8988T (cell line): ENCODE measurements around the gene CFDP1.

Experiments used
- DNase-seq: peaks from one replicate; pipeline ENCODE4 v3.0.0; 2011

The CFDP1 gene

GRCh38 chr16:75402159-75402820, 31.0 kb downstream of the CFDP1 start:
- DNase-seq = no peak

GRCh38 chr16:75401691-75402090, 31.6 kb downstream of the CFDP1 start:
- DNase-seq = no peak

- DNase-seq = no peak
Observed at GRCh38 chr16:75398333-75398732, 35.0 kb downstream of the CFDP1 start.

GRCh38 chr16:75394941-75395340, 38.4 kb downstream of the CFDP1 start:
- no peak for DNase-seq

GRCh38 chr16:75392906-75393305, 40.4 kb downstream of the CFDP1 start:
- no peak for DNase-seq

- no peak for DNase-seq
Observed at GRCh38 chr16:75390926-75391653, 42.2 kb downstream of the CFDP1 start.

GRCh38 chr16:75389096-75389690, 44.1 kb downstream of the CFDP1 start:
- DNase-seq = no peak

GRCh38 chr16:75387951-75388350, 45.4 kb downstream of the CFDP1 start:
- no peak for DNase-seq

GRCh38 chr16:75385507-75386152, 47.7 kb downstream of the CFDP1 start:
- DNase-seq = no peak

- DNase-seq = no peak
Observed at GRCh38 chr16:75383141-75383540, 50.2 kb downstream of the CFDP1 start.

GRCh38 chr16:75382611-75383010, 50.7 kb downstream of the CFDP1 start:
- no peak for DNase-seq

GRCh38 chr16:75380870-75381269, 52.4 kb downstream of the CFDP1 start:
- DNase-seq = no peak

GRCh38 chr16:75379911-75380847, 53.1 kb downstream of the CFDP1 start:
- DNase-seq = no peak

GRCh38 chr16:75379339-75379738, 54.0 kb downstream of the CFDP1 start:
- DNase-seq = no peak

GRCh38 chr16:75378616-75379015, 54.7 kb downstream of the CFDP1 start:
- no peak for DNase-seq

- peak; percentile 28 for DNase-seq
Observed at GRCh38 chr16:75377729-75378386, 55.4 kb downstream of the CFDP1 start.

GRCh38 chr16:75376475-75377161, 56.7 kb downstream of the CFDP1 start:
- no peak for DNase-seq

GRCh38 chr16:75374388-75374787, 58.9 kb downstream of the CFDP1 start:
- DNase-seq = no peak

GRCh38 chr16:75372236-75372856, 61.0 kb downstream of the CFDP1 start:
- DNase-seq = no peak

- no peak for DNase-seq
Observed at GRCh38 chr16:75371171-75371570, 62.1 kb downstream of the CFDP1 start.

- no peak for DNase-seq
Observed at GRCh38 chr16:75364286-75364791, 69.0 kb downstream of the CFDP1 start.
